ENCODE results near the gene XKR8. TPM values are rescaled to one million over a fixed set of nuclear protein-coding genes. Genes with fewer than 3 reads are reported as not detected.

XKR8 gene, protein sequence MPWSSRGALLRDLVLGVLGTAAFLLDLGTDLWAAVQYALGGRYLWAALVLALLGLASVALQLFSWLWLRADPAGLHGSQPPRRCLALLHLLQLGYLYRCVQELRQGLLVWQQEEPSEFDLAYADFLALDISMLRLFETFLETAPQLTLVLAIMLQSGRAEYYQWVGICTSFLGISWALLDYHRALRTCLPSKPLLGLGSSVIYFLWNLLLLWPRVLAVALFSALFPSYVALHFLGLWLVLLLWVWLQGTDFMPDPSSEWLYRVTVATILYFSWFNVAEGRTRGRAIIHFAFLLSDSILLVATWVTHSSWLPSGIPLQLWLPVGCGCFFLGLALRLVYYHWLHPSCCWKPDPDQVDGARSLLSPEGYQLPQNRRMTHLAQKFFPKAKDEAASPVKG
- total RNA-seq = 7.2 and 11.0 TPM in 2 replicates

DNA sequence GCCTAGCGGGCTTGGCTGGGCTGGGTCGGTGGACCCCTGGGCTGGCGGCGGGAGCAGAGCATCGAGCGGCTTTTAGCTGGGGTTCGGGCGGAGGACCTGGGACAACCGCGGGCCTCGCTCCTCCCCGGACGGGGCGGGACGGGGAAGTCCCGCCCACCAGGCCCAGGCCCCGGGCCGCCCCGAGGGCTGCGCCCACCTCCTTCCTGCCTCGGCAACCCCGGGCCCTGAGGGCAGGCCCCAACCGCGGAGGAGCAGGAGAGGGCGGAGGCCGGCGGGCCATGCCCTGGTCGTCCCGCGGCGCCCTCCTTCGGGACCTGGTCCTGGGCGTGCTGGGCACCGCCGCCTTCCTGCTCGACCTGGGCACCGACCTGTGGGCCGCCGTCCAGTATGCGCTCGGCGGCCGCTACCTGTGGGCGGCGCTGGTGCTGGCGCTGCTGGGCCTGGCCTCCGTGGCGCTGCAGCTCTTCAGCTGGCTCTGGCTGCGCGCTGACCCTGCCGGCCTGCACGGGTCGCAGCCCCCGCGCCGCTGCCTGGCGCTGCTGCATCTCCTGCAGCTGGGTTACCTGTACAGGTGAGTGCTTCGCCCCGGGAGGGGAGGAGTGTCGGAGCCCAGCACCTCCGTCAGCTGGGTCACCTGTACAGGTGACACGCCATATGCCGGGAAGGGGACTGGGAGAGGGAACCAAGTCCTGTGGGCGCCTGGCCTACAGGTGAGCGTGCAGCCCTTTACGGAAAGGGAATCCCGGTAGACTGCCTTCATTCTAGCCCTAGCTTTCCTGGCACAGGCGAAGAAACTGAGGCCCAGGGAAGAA, at the start of gene XKR8:
Gene XKR8 (plus strand): TSS at position 182 of the 812 bp plus-strand sequence. CDS start 97 bp downstream, at position 279.

DNA sequence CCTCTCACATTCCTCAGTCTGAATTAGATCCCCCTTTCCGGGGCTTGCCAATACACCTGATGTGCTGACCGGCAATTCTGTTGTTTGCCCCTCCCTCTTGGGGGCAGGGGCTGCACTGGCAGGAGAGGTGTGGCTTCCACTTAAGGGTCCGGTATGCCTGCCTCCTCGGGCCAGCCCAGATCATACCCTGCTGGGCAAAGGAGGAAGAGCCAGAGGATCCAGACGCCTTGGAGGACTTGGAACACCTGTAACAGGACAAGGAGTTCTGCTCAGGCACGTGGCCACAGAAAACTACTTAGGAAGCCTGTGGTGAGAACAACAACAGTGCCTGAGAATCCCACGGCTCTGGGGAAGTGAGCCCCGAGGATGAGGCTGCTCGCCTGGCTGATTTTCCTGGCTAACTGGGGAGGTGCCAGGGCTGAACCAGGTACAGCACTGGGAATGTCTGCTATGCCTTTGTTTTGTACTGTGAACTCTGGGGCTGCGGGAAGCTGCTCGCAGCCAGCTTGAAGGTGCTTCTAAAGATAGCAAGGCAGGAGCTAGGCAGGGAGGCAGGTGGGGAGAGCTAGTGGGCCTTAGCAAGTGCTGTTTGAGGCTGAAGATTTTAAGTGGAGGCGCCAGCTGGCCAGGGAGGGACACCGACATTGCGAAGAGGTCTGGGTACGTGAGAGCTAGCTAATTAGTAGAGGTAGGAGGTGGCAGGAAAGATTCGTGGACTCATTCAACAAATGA, 24.8 kb upstream of the XKR8 start, which contains the start of gene SMPDL3B:
Gene SMPDL3B (plus strand): TSS at position 183 of the 732 bp plus-strand sequence. CDS start 184 bp downstream, at position 367.

Other genes starting within 250 kb of the XKR8 start
- gene FAM76A, start 234.0 kb upstream of the XKR8 start, total RNA-seq = 12.7 and 12.9 TPM in 2 replicates
- gene STX12, start 186.8 kb upstream of the XKR8 start, total RNA-seq = 46.1 and 54.0 TPM in 2 replicates
- 29.4 and 34.2 TPM in 2 replicates for gene PPP1R8, start 129.2 kb upstream of the XKR8 start, total RNA-seq
- gene THEMIS2, start 87.4 kb upstream of the XKR8 start, total RNA-seq = 10.3 and 13.9 TPM in 2 replicates
- gene RPA2, start 45.4 kb upstream of the XKR8 start, total RNA-seq = 29.4 and 46.1 TPM in 2 replicates
- not detected in 2 replicates for gene SMPDL3B, start 25.0 kb upstream of the XKR8 start, total RNA-seq
- 14.3 and 18.4 TPM in 2 replicates for gene EYA3, start 128.6 kb downstream of the XKR8 start, total RNA-seq
- gene PTAFR, start 216.7 kb downstream of the XKR8 start, total RNA-seq = not detected in 2 replicates